IPS DF 6.9 (cell line): ENCODE results near the gene IFNLR1.

Experiments
- DNase-seq: peaks from one replicate; pipeline ENCODE4 v3.0.0-alpha.2; 2013; ENCODE audit warnings: low read depth, low spot score
- H3K27ac ChIP-seq: one replicate; pipeline ENCODE4 v1.5.1; 2013; ENCODE audit warnings: low read length, control low read depth
- H3K27me3 ChIP-seq: 2 replicates; pipeline ENCODE4 v1.6.1; 2013; ENCODE audit warnings: mild to moderate bottlenecking, low read length; ENCODE audit not compliant: control insufficient read depth, insufficient read depth
- H3K36me3 ChIP-seq: 2 replicates; pipeline ENCODE4 v1.6.1; 2013; ENCODE audit warnings: low read length; ENCODE audit not compliant: control insufficient read depth, insufficient read depth
- H3K4me1 ChIP-seq: 2 replicates; pipeline ENCODE4 v1.6.1; 2013; ENCODE audit warnings: low read length; ENCODE audit not compliant: control insufficient read depth, insufficient read depth
- H3K4me3 ChIP-seq: 2 replicates; pipeline ENCODE4 v1.5.1; 2013; ENCODE audit warnings: mild to moderate bottlenecking, low read length
- H3K9me3 ChIP-seq: 2 replicates; pipeline ENCODE4 v1.6.1; 2013; ENCODE audit warnings: low read length, inconsistent platforms; ENCODE audit not compliant: control insufficient read depth, insufficient read depth
- WGBS: extraction: QIAGEN DNeasy Blood & Tissue Kit; methylation state at CpG from one replicate; pipeline ENCODE4 v1.1.7; 2013; ENCODE audit warnings: mixed read lengths, missing lambda C conversion rate; ENCODE audit not compliant: insufficient read length, insufficient coverage; 5-methylcytosine and 5-hydroxymethylcytosine counted together

The IFNLR1 gene

DNA sequence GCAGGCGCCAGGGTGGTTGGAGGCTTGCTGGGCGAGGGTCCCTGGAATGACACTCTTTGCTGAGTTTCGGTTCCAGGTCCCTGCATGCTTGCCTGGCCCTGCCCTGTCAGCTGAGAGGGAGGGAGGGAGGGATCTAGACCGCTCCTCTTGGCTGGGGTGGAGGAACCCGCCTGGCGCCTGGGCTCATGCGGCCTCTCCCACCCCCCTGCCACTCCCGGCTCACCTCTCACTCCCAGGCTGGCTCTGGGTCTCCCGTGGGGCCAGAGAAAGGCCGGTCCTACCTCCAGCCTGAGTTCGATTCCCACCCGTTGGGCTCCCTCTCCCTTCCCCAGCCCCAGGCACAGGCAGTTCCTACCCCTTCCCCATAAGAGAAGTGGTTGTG is 19.0 kb upstream of the IFNLR1 start:
- no CpG with 5 or more reads among the region's 12 CpGs for WGBS
- no peaks in the 10 kb centered on the region for H3K27me3 ChIP-seq
- no peak overlapping the region for H3K27ac ChIP-seq
- H3K4me1 ChIP-seq = peaks cover 2% of the 10 kb centered on the region; the same call in 1 of the 2 replicates
- H3K9me3 ChIP-seq = no peaks in the 10 kb centered on the region
- H3K36me3 ChIP-seq = no peaks in the 10 kb centered on the region
- no peak overlapping the region for H3K4me3 ChIP-seq
- no peak for DNase-seq

DNA sequence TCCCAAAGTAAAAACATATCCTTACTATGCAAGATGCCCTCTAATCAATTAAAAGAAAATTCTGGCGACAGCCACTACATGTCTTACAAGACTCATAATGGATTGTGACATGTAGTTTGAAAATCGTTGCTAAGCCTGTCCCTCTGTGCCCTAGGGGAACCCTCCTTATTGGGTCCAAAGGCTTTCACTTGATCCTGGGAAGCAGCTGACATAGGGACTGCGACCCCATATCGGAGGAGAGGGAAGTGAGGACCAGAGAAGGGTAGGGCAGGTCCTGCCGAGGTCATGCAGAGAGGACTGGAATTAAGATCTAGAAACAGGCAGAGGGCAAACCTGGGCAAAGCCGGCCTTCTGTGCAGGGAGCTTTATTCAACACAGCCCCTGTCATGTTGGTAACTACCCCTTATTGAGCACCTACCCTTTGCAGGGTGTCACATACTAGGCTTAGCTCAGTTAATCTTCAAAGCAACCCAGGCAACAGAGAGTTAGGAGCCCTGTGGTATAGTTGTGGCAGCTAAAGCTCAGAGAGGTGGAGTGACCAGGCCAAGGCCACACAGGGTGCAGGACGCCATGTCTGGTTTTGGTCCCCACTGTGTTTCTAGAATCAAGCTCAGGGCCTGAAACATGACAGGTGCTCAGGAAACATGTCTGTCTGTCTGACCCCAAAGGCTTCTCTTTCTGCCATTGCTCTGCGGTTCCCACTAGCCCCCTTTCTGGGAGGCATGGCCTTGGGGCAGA is 18.4 kb upstream of the IFNLR1 start:
- no peaks in the 10 kb centered on the region for H3K9me3 ChIP-seq
- H3K4me3 ChIP-seq = no peak overlapping the region
- no peaks in the 10 kb centered on the region for H3K27me3 ChIP-seq
- DNase-seq = no peak
- WGBS = no CpG with 5 or more reads among the region's 8 CpGs
- no peaks in the 10 kb centered on the region for H3K36me3 ChIP-seq
- H3K27ac ChIP-seq = no peak overlapping the region
- H3K4me1 ChIP-seq = peaks cover 2% of the 10 kb centered on the region; the same call in 1 of the 2 replicates

DNA sequence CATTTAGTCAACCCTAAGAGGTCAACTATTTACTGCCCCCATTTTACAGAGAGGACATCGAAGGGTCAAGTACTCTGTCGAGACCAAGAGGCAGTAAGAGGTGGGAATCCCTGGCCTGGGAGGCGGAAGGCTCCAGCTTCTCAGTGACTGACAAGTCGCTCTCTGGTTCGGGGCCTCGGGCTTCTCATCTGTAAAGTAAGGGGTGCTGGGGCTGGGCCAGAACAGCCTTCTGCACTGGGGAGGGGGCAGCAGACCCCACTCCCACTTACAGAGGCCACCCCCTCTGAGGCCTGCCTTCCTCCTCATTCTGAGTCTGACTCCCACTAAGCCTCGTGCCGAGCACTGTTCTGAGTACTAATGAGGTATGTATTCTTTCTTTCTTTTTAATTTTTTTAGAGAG is 17.0 kb upstream of the IFNLR1 start:
- H3K27ac ChIP-seq = no peak overlapping the region
- H3K4me3 ChIP-seq = no peak overlapping the region
- H3K9me3 ChIP-seq = no peaks in the 10 kb centered on the region
- no peak for DNase-seq
- WGBS = no CpG with 5 or more reads among the region's 8 CpGs
- H3K4me1 ChIP-seq = peaks cover 2% of the 10 kb centered on the region; the same call in 1 of the 2 replicates
- H3K27me3 ChIP-seq = no peaks in the 10 kb centered on the region
- no peaks in the 10 kb centered on the region for H3K36me3 ChIP-seq

- H3K4me3 ChIP-seq = no peak overlapping the region
- DNase-seq = no peak
Measured at GRCh38 chr1:24203404-24203803, 16.3 kb upstream of the IFNLR1 start.

GRCh38 chr1:24202987-24203386 is 15.9 kb upstream of the IFNLR1 start:
- H3K4me1 ChIP-seq = peaks cover 2% of the 10 kb centered on the region; the same call in 1 of the 2 replicates
- no CpG with 5 or more reads among the region's 4 CpGs for WGBS
- H3K9me3 ChIP-seq = no peaks in the 10 kb centered on the region
- H3K27me3 ChIP-seq = no peaks in the 10 kb centered on the region
- no peak overlapping the region for H3K4me3 ChIP-seq
- H3K27ac ChIP-seq = no peak overlapping the region
- H3K36me3 ChIP-seq = no peaks in the 10 kb centered on the region
- DNase-seq = no peak

More at GRCh38 chr1:24203404-24203803, 16.3 kb upstream of the IFNLR1 start:
- no peak overlapping the region for H3K27ac ChIP-seq
- H3K9me3 ChIP-seq = no peaks in the 10 kb centered on the region
- peaks cover 2% of the 10 kb centered on the region; the same call in 1 of the 2 replicates for H3K4me1 ChIP-seq
- no CpG with 5 or more reads among the region's 10 CpGs for WGBS
- no peaks in the 10 kb centered on the region for H3K36me3 ChIP-seq
- no peaks in the 10 kb centered on the region for H3K27me3 ChIP-seq

DNA sequence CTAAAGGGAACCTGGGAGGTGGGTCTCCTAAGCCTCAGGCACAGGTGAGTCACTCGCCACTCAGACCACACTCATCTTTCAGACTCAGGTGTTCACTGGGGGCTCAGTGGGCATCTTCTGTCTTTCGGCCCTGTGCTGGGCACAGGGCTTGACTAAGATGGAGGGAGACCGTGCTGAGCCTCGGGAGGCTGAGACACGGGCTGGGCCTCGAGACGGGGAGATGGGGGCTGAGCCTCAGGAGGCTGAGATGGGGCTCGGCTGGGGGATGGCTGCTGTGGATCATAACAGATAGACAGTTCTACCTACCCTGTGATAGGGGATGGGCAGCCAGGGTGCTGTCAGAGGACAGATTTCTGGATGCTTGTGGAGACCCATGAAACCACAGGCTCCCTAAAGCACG is 15.5 kb upstream of the IFNLR1 start:
- DNase-seq = no peak
- Histone ChIP-seq H3K36me3 (no peaks in the 10 kb centered on the region), H3K4me3 (no peak overlapping the region), H3K4me1 (peaks cover 2% of the 10 kb centered on the region; the same call in 1 of the 2 replicates), H3K27me3 (no peaks in the 10 kb centered on the region), H3K9me3 (no peaks in the 10 kb centered on the region), H3K27ac (no peak overlapping the region)
- no CpG with 5 or more reads among the region's 9 CpGs for WGBS

- Histone ChIP-seq H3K9me3 (no peaks in the 10 kb centered on the region), H3K4me3 (no peak overlapping the region), H3K27ac (no peak overlapping the region), H3K4me1 (peaks cover 2% of the 10 kb centered on the region; the same call in 1 of the 2 replicates), H3K27me3 (no peaks in the 10 kb centered on the region), H3K36me3 (no peaks in the 10 kb centered on the region)
- peak; percentile 78 for DNase-seq
- no CpG with 5 or more reads among the region's 5 CpGs for WGBS
Measured at GRCh38 chr1:24201941-24202440, 14.9 kb upstream of the IFNLR1 start.

GRCh38 chr1:24199291-24199900 is 12.3 kb upstream of the IFNLR1 start:
- Histone ChIP-seq H3K36me3 (no peaks in the 10 kb centered on the region), H3K4me3 (no peak overlapping the region), H3K4me1 (0 out of 2 replicates have a peak, but pooled peaks cover 2% of the 10 kb centered on the region), H3K27me3 (no peaks in the 10 kb centered on the region), H3K27ac (no peak overlapping the region), H3K9me3 (no peaks in the 10 kb centered on the region)
- no CpG with 5 or more reads among the region's 15 CpGs for WGBS
- DNase-seq = no peak

DNA sequence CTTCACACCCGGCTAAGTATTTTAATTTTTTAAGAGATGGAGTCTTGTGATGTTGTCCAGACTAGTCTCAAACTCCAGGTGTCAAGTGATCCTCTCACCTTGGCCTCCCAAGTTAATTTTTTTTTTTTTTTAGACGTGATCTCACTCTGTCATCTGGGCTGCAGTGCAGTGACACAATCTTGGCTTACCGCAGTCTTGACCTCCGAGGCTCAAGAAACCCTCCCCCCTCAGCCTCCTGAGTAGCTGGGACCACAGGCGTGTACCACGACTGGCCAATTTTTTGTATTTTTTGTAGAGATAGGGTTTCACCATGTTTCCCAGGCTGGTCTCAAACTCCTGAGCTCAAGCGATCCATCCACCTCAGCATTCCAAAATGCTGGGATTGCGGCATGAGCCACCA is 11.7 kb upstream of the IFNLR1 start:
- DNase-seq = no peak
- Histone ChIP-seq H3K4me3 (no peak overlapping the region), H3K4me1 (0 out of 2 replicates have a peak, but pooled peaks cover 2% of the 10 kb centered on the region), H3K27me3 (no peaks in the 10 kb centered on the region), H3K36me3 (no peaks in the 10 kb centered on the region), H3K27ac (no peak overlapping the region), H3K9me3 (no peaks in the 10 kb centered on the region)
- no CpG with 5 or more reads among the region's 8 CpGs for WGBS

GRCh38 chr1:24195874-24196273 is 8.8 kb upstream of the IFNLR1 start:
- no peaks in the 10 kb centered on the region for H3K27me3 ChIP-seq
- H3K27ac ChIP-seq = no peak overlapping the region
- H3K4me3 ChIP-seq = no peak overlapping the region
- WGBS = no CpG with 5 or more reads among the region's 22 CpGs
- no peaks in the 10 kb centered on the region for H3K36me3 ChIP-seq
- no peaks in the 10 kb centered on the region for H3K9me3 ChIP-seq
- no peaks in the 10 kb centered on the region for H3K4me1 ChIP-seq
- DNase-seq = no peak
